ENCODE measurements around the gene DUOXA1.
"Not testable (repeated sequence)": the region's sequence is repeated elsewhere in the genome, so short reads cannot be mapped to it uniquely, and the experiment has no call there.

The DUOXA1 gene

DNA sequence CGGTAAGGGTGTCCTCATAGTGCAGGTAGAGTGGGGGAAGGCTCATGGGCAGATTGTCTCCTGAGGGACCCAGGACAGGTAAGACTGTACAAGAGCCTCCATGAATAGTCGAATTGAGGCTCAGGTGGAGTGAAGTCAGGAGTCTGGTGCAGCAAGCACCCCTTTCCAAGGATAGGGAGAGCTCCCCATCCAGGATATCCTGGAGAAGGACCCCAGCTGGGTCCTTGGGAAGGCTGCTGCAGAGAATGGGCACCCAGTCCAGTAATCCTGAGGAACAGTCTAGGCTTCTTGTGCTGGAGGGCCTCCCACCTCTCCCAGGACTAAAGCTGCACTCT, 15.0 kb downstream of the DUOXA1 start:
- in situ Hi-C loops (cut with HindIII; ENCODE audit: low sequenced_read_pairs), result no loop called here

DNA sequence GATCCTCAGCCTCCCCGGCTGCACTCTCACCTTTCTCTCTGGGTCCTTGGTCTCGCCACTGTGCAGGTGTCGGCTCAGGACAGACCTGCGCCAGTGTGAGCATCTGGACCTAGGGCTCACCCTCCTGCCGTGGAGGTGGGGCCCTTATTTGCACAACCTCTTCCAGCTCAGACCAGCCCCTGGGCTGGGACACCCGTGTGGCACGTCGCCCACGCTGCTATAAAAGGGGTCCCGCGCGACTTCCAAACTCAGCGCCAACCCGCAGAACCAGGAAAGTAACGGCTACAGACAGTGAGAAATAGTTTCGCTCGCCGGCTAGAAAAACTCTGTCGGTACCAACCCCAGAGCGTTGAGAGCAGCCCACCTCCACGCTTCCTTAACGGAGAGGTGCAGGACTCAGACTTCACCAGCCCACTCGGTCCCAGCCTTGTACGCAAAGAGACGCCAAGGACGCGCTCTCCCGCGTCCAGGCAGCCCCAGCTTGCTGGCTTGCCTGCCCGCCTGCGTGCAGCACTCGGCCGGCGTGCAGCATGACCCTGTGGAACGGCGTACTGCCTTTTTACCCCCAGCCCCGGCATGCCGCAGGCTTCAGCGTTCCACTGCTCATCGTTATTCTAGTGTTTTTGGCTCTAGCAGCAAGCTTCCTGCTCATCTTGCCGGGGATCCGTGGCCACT, 15.5 kb downstream of the DUOXA1 start, which contains the start of the genes DUOX2 and DUOXA2:
TSS of gene DUOX2 (minus strand) at position 97 of the 675 bp plus-strand sequence. CDS start 761 bp downstream, outside the sequence.
TSS of gene DUOXA2 (plus strand) at position 251 of the 675 bp plus-strand sequence. CDS start at position 531, 280 bp downstream.
- in situ Hi-C loops (cut with HindIII; ENCODE audit: low sequenced_read_pairs), result no loop called here

DNA sequence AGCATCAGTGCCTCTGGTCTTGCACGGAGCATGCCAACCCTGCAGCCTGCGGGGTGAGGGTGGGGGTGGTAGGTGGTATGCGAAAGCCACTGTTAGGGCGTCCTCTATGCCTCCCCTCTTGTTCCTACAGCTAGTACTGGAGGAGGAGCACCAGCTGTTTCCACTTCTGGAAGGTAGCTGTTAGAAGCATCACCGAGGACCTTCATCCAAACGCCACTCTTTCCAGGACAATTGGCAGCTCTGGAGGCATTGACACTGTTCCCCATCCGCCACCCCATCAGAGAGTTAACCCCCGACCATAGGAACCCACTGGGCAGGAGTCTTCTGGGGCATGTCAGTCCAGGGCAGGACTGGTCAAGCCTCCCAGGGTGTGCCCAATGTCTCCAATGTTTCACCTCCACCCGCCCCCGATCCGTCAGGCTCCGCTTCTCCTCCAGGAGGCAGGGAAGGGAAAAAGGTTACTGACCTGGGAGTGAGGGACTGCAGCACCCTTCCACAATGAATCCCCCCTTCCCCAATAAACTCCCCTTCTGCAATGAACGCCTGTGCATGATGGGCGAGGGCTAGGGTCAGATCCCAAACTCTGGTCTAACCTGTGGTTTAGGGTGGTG, 16.2 kb downstream of the DUOXA1 start:
- in situ Hi-C loops (cut with HindIII; ENCODE audit: low sequenced_read_pairs), result no loop called here

DNA sequence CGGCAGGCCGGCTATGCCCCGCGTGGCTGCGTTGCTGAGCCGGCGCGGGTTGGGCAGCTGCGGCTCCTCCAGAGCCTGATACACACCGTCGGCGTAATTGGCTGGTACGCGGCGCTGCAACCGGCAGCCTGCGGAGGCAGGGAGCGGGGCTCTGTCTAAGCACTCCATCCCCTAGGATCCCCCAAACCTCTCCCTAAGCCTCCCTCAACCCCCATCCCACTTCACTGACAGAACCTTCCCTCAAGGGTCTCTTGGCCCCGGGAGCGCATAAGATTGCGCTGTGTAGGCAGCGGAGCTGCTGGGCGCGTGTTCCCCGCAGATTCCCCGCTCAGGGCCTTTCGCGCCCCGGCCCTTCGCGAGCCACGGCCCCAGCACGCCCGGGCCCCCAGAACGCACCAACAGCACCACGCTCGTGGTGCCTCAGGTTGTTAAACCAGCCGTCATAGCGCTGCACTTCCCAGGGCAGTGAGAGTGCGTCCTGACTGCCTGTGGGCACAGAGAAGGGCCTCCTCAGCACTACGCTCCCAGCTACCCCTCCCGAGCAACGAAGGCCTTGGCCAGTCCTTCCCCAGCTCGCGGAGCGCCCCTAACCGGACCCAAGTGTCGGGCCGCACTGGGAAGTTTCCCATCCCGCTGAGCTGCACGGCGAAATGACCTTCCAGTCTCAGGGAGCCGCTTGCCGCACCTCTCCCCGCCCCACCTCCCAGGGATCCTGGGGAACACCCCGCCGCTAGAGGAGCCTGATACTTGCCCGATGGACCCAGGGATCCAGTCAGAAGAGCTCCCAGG, 16.9 kb downstream of the DUOXA1 start:
- in situ Hi-C loops (cut with HindIII; ENCODE audit: low sequenced_read_pairs), result no loop called here

DNA sequence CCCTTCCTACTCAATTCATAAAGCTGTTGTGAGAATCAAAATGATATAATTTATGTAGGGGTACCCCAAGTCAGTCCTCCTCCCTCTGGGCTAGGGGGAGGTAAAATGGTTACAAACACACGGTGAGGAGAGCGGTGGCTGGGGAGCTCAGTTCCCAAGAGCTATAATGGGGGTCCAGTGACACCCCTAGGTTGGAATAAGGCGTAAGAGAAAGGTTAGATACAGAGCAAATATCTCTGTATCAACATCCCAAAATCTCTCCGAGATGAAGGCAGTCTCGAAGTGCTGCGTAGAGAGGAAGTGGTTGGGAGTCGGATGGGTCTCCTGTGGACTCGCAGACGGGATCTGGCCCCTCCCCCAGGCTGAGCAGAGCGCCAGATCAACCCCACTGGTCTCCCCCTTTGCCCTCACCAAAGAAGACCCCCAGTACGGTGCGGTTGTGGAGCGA, 17.5 kb downstream of the DUOXA1 start:
- in situ Hi-C loops (cut with HindIII; ENCODE audit: low sequenced_read_pairs), result no loop called here

DNA sequence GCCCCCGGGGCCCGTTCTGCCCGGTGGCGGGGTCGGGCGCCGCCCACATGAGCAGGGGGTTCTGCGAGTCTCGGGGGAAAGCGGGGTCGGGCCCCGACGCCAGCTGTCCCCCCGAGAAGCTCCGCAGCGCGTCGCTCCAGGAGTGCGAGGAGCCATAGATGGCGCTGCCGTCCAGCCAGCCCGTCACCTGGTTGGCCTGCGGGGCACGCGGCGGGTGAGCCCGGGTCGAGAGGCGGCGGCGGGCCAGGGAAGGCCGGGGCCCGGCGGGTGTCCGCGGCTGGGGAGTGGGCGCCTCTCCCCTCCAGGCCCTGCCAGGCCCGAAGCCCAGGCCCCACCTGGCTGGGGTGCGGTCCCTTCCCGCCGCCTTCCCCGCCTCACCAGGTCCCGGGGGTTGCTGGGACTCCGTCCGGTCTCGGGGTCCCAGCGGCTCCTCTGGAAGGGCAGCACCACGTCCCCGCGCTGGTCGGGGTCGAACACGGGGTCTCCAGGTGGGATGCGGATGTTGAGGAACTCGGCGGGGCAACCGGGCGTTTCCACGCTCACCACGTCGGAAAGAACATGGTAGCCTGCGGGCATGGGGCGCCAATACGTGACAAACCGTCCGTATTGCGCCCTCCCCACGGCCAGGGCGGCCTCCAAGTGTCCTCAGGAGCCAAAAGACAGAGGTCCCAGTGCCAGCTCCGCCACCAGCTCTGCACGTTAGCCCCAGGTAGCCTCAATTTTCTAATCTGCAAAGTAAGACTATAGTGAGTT, 18.1 kb downstream of the DUOXA1 start:
- in situ Hi-C loops (cut with HindIII; ENCODE audit: low sequenced_read_pairs), result no loop called here

DNA sequence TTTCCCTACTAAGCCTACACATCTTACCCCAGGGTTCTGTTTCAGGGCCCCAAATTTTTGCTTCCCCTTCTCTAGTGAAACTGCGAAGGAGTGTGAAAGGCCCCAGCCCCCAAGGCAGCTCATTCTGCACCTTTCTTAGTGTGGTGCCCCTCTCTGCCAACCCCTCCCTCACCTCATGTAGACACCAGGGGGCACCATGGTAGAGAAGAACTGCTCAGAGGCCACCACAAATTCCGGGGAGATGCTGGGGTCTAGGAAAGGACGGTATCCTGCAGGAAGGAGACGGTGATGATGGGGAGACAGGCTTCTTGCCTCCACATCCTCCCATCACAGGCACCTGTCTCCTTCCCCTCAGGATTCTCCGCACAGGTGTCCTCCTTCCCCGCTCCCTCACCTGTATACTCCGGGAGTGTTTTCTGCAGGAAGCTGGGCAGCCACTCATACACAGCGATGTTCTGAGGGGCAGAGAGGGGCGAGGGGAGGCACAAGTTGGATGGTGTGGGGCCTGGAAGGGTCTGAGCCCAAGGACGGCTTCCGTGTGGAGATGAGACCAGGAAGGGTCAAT, 19.3 kb downstream of the DUOXA1 start:
- in situ Hi-C loops (cut with HindIII; ENCODE audit: low sequenced_read_pairs), result no loop called here

DNA sequence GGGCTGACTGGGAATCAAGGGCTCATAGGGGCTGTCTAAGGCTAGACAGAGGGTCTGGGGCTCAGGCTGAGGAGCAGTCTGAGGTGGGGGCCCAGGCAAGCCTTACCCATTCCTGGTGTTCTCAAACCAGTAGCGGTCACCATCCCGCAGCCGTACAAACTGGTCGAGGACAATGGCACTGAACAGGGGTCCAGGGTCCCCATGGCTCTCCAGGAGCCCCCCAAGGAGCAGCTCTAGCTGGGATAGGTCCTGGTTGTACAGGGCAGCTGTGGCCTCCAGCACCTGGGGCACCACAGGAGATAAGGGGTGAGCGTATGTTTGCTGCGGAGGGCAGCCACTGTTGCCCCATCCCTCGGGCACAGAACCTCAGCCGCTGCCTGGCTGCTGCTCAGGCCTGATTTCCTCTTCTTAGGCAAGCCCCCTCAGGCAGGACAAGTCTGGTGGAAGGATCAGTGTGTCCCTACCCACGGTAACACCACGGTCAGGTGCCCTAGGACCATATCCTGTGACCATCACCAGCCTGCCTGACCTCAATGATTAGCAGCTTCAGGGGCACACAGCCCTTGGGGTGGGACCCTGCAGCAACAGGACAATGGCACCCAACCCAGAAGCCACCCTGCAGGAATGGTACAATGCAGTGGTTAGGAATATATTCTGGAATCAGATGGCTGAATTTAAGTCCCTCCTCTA, 21.6 kb downstream of the DUOXA1 start:
- in situ Hi-C loops (cut with HindIII; ENCODE audit: low sequenced_read_pairs), result no loop called here

DNA sequence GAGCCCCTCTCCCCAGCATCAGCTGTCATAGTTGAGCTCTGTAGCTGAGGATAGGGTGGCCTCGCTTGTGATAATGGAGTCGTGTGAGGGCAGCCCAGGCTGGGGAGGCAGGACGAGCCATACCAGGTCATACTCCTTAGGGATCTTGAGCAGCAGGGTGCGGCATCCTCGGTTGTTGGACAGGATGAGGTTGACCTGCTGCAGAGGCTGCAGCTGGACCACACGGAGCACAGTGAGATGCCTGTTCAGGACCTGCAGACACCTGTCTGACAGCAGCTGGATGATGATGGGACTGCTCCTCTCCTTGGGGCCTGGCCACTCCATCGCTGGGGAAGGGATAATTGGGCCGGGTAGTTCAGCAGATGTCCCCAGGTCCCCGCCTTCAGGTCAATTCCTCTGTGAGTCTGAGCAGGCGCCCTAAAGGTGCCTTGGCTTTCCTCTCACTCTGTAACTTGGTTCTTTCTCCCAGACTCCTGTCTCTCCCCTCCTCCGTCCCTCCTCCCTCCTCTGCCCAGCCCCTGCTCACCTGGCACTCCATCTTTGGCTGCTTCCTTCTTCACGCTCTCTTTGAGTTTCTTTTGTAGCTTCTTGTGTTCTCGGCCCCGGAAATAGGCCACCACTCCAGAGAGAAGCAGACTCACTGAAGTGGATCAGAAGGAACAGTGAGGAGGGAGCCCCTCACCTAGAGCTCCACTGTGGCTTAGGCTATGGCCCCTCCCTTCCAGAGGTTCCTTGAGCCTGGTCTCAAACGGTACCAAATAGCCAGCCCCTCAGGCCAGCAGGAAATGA, 23.5 kb downstream of the DUOXA1 start:
- in situ Hi-C loops (cut with HindIII; ENCODE audit: low sequenced_read_pairs), result no loop called here

DNA sequence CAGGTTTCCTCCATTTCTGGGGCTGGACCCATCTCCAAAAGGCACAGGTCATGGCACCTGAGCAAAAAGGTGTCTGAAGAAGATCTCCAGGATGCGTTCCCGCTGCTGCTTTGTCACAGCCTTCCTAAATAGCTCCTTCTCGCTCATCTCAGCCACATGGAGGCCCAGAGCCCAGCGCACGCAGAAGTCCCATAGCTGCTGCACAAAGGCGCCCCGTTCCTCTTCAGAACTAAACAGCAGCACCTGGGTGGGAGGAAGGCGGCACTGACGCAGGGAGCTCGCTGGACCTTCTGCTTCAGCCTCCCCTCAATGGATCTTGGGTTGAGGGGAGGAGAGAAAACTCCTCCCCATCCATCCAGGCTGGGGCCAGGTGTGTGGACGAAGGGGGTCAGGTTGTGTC, 24.1 kb downstream of the DUOXA1 start:
- in situ Hi-C loops (cut with HindIII; ENCODE audit: low sequenced_read_pairs), result no loop called here

DNA sequence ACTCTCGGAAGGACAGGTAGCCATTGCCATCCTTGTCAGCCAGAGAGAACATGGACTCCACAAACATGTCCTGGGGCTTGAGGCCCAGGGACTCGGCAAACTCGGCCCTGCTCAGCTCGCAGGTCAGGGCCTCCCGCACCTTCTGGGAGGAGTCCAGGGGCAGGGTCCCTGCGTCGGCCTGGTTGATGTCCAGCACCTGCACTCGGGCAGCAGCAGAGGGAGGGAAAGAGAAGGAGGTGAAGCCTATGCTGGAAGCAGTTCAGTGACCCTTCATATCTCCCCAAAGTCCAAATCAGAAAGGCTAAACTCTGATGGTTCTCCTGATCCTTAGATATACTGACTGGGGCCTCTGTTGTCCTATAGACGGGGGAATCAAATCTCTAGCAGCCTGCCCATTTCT, 25.5 kb downstream of the DUOXA1 start:
- in situ Hi-C loops (cut with HindIII; ENCODE audit: low sequenced_read_pairs), result not testable (repeated sequence)

DNA sequence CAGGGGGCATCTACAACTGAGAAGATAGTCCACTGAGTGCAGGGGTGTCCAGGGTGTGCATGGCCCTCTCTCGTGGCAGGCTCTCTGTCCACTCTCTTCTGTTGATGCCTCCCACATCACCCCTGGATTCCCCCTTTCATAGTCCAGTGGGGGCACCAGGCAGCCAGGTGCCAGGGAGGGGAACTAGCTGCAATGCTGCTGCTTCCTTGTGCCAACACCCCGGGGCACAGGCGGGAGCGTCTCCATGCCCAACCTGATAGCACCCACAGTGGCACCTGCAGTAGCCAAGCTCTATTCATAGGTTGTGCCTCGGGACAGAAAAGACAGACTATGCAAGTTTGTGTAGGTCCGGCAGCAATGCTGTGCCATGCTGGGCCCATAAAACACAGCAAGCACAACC, 27.5 kb downstream of the DUOXA1 start:
- in situ Hi-C loops (cut with HindIII; ENCODE audit: low sequenced_read_pairs), result no loop called here

DNA sequence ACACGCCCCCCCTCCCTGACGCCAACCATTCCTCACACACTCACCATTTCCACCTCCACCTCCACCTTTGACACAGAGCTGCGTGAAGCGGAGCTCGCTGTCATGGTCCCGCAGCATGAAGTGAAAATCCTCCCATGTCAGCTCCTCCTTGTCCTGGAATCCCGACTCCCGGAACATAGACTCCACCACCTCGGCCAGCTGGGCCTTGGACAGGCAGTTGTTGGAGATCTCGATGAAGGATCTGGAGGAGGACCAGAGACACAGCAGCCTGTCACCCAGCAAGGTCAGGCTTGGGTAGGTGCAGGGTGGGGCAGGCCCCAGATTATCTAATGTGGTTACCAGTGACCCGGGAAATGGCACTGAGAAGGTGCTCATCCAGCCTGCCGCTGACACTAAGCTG, 27.9 kb downstream of the DUOXA1 start:
- in situ Hi-C loops (cut with HindIII; ENCODE audit: low sequenced_read_pairs), result no loop called here

DNA sequence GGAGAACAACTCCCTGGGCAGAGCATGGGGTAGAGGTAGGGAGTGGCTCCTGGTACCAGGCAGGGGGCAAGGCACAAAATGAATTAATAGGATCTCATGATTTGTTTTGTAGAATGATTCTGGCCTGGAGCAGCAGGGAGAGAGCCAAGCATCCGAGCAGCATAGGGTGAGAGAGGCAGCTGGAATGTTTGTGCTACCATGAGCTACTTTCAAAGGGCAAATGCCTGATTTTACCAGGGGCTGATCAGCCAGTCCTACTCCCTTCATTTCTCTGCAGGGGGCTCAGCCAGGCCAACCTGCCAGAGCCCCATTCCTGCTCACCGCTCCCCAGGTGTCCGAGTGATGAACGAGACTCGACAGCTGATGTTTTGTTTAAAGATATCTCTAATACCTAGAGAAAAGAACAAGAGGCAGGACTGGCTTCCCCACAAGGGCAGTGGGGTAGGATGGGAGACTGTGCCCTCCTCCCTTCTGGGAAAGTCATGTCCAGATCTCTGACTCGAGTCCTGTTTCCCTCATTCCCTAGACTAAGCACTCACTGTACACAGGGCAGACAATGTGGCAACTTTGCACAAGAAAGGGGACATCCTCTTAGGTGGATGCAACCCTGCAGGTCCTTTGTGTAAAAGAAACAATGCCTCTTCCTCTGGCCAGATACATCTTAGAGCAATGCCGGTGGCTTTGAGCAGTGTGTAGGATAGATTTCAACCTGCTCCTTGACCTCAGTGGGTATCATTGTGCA, 28.6 kb downstream of the DUOXA1 start:
- in situ Hi-C loops (cut with HindIII; ENCODE audit: low sequenced_read_pairs), result no loop called here

DNA sequence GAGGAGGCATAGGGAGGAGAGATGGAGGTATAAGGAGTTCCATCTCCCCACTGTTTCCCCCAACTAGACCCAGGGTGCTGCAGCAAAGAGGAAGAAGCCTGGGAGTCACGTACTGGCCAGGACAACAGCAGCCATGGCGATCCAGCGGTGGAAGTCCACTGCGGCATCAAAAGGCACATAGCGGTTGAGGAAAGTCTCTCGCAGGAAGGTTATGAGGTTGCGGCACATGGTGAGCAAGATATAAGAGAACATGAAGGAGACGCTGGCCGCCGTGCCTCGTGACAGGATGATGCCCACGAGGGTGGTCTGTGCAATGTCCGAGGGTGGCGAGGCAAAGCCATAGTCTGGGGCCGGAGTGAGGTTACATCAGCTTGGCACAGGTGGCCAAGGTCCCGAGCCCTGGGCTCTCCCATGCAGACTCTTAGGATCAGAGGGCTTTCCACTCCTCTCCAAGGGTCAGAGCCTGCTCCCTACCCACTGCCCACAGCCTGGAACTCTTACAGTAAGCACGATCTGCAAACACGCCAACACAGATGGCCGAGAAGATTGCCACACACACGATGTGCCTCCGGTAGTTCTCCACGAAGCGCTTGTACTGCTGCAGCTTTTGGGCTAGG, 30.0 kb downstream of the DUOXA1 start:
- in situ Hi-C loops (cut with HindIII; ENCODE audit: low sequenced_read_pairs), result no loop called here

DNA sequence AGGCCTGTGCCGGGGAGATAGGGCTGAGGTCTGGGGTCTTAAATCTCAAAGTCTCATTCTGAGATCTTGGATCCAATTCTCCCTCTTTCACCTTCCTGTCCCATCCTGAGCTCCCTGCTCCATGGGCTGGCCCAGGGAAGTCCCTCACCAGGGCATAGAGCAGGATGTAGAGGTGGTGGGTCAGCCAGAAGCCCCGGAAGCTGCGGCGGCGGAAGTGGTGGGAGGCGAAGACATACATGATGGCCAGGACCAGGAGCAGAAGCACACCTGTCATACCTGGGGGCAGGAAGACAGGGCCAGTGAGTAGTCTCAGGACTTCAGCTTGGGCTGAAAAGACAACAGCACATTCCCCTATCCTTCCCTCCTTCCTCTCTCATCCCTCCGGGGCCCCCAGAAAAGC, 32.2 kb downstream of the DUOXA1 start:
- in situ Hi-C loops (cut with HindIII; ENCODE audit: low sequenced_read_pairs), result no loop called here

DNA sequence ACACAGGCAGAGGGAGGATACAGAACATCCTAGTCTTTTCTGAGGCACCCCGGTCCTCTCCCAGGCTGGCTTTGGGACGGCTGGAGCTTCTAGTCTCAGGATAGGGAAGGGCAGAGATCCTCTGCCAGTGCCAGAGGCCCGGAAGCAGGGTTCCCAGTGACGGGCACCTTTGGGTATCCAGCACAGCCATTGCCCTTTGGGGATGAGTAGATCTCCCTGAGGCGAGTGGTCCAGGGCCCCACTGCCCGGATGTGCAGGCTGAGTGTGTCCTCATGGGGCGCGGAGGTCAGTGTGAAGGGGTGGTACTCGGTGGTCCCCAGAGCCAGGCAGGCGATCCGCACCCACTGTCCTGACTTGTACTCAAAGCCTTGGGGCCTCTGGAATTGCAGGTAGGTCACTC, 34.0 kb downstream of the DUOXA1 start:
- in situ Hi-C loops (cut with HindIII; ENCODE audit: low sequenced_read_pairs), result no loop called here

DNA sequence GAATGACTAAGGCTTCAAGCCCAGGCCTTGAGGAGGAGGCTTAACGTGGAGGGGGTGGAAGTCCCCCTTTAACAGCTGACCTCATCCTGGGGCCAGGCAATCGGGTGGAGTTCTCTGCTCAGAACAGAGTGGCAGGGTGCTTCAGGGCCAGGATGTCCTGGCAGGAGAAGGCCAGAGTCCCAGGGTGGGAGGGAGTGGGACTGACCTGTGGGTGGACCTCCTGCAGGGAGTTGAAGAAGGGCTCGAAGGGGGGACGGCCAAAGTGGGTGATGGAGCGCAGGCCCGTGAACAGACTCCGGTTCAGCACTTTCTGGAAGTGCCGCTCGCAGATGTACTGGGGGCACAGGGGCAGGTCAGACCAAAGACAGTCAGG, 35.3 kb downstream of the DUOXA1 start:
- in situ Hi-C loops (cut with HindIII; ENCODE audit: low sequenced_read_pairs), result no loop called here

Measured in endothelial cell of hepatic sinusoid (primary cell).